ENCODE results near the gene AFF3. TPM values are rescaled to one million over a fixed set of nuclear protein-coding genes. Genes with fewer than 3 reads are reported as not detected.

The AFF3 gene
- polyA plus RNA-seq, 3 donors = 16.2 to 22.8 (median 18.5) TPM

DNA sequence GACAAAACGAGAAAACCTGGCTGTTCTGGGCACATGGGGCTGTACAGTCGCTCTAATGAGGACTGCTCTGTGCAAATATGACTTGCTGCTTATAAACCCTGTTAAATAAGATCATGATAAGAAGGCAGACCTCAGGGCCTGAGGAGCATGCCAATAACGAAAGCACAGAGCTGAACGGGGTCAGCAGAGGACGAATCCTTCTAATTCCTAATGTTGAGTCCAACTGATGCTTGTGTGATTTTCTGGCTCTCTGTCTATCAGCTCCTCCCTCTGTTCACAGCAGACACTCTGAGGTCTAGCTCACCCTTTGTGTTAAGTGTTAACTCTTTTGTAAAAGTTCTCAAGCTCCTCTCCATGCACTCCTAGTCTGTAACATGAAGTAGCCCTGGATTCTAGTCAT lies 485.4 kb downstream of the AFF3 start:
- no peak for DNase-seq (ENCODE audit: low read depth in 3 of 3, low spot score in 2 of 3)

GRCh38 chr2:99653433-99653832 lies 489.0 kb downstream of the AFF3 start:
- no peak for DNase-seq (ENCODE audit: low read depth in 3 of 3, low spot score in 2 of 3)

DNA sequence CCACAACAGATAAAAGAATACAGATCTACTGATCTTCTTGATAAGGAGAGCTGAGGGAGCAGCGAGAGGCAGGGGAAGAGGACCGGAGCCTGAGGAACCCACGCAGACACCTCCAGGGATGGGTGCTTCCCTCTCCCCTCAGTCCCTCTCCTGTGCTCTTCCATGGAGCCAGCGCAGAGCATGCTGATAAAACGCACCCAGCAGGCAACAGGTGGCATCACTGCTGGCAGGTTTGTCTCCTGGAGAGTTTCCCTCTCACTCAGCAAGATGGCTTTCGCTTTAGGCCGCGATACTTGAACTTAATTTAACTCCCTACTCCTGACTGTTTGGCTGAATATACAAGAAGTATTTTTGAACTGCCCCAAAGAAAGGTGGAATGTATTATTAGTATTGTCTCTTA lies 489.5 kb downstream of the AFF3 start:
- no peak for DNase-seq (ENCODE audit: low read depth in 3 of 3, low spot score in 2 of 3)

DNA sequence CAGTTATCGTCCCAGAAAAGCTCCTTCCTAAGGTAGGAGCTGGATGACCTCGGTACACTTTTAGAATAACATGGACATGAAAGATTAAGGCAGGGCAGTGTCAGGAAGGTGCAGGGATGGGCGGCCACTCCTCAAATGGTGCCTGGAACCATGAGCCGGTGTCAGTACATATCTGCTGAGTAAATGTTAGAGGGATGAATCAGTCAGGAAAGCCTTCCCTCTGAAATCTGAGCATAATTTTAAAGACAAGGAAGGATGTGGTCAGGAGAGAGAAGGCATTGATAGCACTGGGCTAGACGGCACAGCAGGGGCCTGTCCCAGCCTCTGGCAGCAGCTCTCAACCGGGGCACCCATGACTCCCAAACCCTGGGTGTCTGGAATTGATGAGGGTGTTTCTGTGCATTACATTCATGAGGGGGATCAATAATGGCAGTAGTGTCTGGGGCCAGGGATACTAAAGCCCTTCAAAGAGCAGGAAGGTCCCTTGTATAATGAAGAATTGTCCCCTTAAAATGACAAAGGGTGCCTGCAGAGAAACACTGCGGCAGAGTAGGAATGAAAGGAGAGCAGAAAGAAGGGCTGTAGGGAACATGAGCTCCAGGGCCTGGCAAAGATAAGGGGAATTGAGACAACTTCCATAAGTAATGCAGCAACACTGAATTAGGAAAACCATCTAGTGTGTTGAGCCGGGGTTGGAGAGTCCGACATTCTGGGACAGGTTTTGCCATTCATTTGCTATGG lies 490.3 kb downstream of the AFF3 start:
- no peak for DNase-seq (ENCODE audit: low read depth in 3 of 3, low spot score in 2 of 3)

DNA sequence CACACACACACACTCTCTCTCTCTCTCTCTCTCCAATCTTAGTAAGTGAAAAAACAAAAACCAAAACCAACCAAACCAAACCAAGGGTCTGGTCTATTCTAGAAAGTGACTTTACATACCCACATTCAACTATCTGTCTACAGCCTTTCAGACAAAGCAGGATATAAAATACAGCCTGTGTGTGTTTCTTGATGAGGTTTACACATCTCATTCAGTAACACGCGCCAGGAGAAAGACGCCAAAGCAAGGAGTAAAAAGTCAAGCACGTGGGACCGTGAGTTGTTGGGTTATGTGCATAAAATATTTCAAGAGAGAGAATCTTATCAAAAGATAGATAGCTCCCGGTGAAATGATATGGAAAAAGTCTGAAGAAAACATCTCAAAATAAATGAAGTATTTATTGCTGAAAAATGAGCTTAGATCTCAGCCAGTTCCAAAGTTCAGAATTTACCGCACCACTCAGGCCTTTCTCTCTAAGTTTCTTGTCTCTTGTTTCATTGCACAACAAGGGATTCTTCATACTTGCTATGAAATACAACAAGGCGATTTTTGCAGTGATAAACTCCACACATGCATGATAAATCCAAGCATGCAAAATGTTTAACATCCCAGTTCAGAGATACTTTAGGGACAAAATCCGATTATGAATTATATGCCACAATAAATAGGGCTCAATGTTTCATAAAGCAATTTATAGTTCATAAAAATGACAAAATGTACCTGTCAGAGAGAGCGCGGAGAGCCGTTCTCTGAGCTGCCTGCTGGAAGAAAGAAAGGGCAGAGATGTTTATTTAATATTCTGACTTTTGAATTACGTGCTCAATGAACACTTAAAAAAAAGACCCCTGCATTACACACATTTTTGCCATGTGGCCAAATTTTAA lies 493.2 kb downstream of the AFF3 start:
- DNase-seq (ENCODE audit: low read depth in 3 of 3, low spot score in 2 of 3) = no peak

DNA sequence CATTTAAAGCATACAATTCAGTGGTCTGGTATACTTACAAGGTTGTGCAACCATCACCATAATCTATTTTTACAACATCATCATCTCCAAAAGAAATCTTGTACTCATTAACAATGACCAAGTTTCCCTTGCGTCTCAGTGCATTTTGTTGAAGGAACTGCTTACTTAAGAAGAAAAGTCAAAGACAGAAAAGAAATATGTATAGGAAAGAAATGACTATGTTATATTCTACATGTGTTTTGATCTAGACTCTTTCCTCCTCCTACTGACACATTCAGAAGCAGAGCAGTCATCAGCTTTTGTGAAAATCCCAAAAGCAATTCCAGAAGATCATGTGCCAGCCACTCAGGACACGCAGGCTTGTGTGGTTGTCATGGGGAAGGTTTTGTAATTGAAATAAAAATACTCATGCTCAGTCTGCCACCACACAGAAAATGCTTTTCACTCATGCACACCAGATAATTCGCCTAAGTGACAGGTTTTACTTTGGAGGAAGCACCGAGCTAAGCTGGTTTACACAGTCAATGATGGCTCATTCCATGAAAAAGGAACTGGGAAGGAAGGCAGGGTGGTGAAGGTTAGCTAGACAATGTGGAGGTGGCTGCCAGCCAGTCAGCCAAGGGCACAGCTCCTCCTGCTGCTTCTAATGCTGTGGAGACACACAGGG lies 494.1 kb downstream of the AFF3 start:
- DNase-seq (ENCODE audit: low read depth in 3 of 3, low spot score in 2 of 3) = no peak

DNA sequence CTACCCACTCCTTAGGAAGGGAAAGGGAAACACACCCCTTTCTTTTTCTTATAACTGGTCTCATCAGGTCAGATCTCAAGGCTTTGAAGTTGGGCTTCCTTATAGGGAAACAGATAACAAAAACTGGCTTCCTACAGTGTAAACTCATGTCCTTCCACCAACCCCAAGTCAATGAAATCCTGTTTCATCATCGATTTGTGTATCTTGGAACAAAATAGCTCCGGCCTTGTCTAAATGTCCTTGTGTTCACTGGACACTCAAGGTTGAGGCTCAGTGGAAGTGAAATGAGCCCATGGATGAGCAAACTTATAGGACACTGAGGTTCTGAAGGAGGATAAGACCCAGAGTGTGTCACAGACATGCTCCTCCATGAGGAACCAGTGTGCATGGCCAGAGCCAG lies 496.4 kb downstream of the AFF3 start:
- DNase-seq (ENCODE audit: low read depth in 3 of 3, low spot score in 2 of 3) = no peak

GRCh38 chr2:99644419-99644787 lies 498.0 kb downstream of the AFF3 start:
- DNase-seq (ENCODE audit: low read depth in 3 of 3, low spot score in 2 of 3) = no peak

DNA sequence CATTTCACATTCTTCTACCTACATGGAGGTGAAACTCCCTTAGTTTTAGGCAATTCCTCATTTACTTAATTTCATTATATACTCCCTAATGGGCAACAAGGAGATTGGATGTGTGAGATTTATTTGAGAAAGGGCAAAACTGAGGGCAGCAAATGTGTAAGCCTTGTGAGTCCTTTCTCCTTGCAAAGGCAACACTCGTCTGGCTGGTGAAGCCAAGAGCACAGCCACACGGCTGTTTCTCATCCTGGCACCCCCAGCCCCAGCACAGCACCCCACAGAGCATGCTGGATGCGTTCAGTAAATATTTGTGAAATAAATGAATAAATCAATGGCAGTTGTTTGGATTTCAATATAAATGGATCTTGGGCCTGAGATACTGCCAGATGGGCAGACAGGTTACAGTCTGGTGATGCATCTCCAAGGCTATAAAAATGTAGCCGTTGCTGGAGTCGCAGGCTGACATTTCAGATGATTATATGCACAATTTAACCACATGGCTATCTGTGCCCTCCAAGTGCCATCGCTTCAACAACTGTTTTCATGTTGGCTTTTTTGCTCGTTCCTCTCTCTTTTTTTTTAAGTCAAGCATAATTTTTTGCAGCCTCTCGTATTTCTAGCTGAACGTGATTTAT lies 498.5 kb downstream of the AFF3 start:
- no peak for DNase-seq (ENCODE audit: low read depth in 3 of 3, low spot score in 2 of 3)

- DNase-seq (ENCODE audit: low read depth in 3 of 3, low spot score in 2 of 3) = no peak
Observed at GRCh38 chr2:99641999-99642398, 500.4 kb downstream of the AFF3 start.

DNA sequence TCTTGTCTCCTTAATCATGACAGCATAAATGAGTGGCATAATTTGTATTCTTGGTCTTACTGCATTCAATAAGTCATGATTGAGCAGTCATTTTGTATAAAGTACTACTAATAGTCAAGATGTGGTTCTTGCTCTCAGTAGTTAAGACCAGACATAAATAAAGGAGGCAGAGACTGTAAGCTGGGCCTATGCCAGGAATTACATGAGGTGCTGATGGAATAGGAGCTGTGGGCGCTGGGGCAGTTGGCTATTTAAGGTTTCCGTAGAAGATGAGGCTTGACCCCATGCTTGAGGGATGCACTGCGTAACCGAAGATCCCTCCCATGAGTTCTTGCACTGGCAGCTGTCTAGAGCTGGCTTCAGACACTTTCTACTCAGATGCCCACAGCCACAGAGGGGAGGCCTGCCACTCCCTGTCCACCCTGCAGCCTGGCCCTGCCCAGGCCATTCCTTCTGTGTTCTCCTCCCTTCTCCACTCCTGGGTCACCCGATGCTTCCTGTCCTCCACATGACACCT lies 501.7 kb downstream of the AFF3 start:
- no peak for DNase-seq (ENCODE audit: low read depth in 3 of 3, low spot score in 2 of 3)

- DNase-seq (ENCODE audit: low read depth in 3 of 3, low spot score in 2 of 3) = no peak
Observed at GRCh38 chr2:99638791-99639190, 503.6 kb downstream of the AFF3 start.

DNA sequence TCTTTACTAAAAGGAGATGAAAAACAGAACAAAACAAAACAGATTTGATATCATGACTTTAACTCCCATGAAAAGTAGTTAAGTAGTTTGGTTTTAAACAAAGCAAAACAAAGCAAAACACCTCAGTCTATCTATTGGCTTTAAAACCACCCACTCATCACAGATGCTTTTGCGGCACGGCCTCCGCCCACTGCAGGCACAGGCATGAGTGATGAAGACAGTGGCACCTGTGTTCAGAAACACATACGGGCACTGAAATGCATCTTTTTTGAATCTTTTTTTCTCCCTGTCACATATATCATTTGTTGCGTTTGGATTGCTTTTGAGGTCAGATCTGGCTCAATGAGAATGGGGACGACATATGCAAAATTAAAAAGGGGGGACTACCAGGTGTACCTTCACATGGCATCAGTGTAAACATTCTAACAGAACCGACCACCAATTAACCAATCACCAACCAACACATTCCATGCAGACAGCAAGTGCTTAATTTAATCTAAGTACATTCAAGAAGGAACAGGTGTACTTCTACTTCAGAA lies 505.2 kb downstream of the AFF3 start:
- DNase-seq (ENCODE audit: low read depth in 3 of 3, low spot score in 2 of 3) = no peak

GRCh38 chr2:99636144-99637034 lies 506.0 kb downstream of the AFF3 start:
- peak in 2 of 3 donors; percentile 65 to 67 for DNase-seq (ENCODE audit: low read depth in 3 of 3, low spot score in 2 of 3)

GRCh38 chr2:99635710-99636109 lies 506.7 kb downstream of the AFF3 start:
- DNase-seq (ENCODE audit: low read depth in 3 of 3, low spot score in 2 of 3) = no peak

- DNase-seq (ENCODE audit: low read depth in 3 of 3, low spot score in 2 of 3) = no peak
Observed at GRCh38 chr2:99634234-99634633, 508.2 kb downstream of the AFF3 start.

DNA sequence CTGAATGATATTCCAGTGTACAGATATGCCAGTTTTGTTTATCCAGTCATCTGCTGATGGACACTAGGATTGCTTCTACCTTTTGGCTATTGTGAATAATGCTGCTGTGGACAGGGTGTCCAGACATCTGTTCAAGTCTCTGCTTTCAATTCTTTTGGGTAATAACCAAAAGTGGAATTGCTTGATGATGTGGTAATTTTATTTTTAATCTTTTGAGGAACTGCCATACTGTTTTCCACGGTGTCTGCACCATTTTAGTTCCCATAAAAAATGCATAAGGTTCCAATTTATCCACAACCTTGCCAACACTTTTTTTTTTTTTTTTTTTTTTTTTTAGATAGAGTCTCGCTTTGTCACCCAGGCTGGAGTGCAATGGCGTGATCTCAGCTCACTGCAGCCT lies 510.7 kb downstream of the AFF3 start:
- DNase-seq (ENCODE audit: low read depth in 3 of 3, low spot score in 2 of 3) = no peak

DNA sequence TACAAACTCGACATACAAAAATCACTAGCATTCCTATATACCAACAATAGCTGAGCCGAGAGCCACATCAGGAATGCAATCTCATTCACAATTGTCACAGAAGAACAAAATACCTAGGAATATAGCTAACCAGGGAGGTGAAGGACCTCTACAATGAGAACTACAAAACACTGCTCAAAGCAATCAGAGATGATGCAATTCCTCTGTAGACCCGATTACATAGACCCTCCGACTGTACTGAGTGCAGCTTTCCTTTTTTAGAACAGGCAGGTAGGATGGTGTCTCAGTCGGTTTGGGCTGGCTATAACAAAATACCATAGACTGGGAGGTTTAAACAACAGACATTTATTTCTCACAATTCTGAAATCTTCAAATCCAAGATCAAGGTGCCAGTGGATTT lies 513.1 kb downstream of the AFF3 start:
- no peak for DNase-seq (ENCODE audit: low read depth in 3 of 3, low spot score in 2 of 3)

- DNase-seq (ENCODE audit: low read depth in 3 of 3, low spot score in 2 of 3) = no peak
Observed at GRCh38 chr2:99626158-99626557, 516.2 kb downstream of the AFF3 start.

DNA sequence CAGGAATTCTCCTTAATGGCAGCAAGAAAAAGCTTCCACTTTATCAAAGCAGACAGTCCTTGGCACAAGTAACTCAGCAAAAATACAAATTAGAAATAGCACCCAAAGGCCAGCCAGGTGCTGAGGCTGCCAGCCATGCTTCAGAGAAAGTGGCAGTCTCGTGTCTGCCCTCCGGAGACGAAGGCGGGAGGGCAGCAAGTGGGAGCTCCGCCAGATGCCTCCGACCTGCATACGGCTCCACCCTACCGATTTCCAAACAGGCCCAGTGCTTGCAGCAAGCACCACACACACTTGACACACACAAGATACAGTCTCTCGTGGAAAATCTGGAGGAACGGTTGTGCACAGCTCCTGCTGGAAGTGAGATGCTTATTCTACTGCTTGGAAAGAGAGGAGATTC lies 517.7 kb downstream of the AFF3 start:
- DNase-seq (ENCODE audit: low read depth in 3 of 3, low spot score in 2 of 3) = no peak

All from right renal cortex interstitium (tissue), 3 donors.